ENCODE data around the gene WSCD1.

The WSCD1 gene

DNA sequence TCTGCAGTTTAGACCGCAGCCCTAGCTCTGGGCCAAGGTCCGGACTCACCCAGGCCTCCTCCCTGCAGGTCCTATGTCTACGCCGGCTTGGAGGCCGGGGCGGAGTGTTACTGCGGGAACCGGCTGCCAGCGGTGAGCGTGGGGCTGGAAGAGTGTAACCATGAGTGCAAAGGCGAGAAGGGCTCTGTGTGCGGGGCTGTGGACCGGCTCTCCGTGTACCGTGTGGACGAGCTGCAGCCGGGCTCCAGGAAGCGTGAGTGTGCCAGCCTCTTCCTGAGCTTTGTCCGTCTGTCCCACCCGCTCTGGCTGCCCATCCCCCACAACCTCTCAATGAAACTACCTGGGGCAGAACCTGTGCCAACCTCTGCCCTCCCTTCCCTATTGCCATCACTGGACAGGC, 20.1 kb downstream of the WSCD1 start:
- DNase-seq (no peak), ATAC-seq (ENCODE audit: insufficient read depth, low read depth) (no peak)
- Histone ChIP-seq H3K27ac (ENCODE audit: low read length) (no peak overlapping the region), H3K79me2 (ENCODE audit: insufficient read depth, low read length) (no peaks in the 10 kb centered on the region), H2AFZ (ENCODE audit: low read depth, low read length) (no peak overlapping the region), H3K36me3 (ENCODE audit: insufficient read depth, low read length) (no peaks in the 10 kb centered on the region), H4K20me1 (ENCODE audit: insufficient read depth, low read length) (0 out of 2 replicates have a peak, but pooled peaks cover 5% of the 10 kb centered on the region), H3K4me3 (ENCODE audit: low read depth in 1 of 2, low read length in 2 of 2) (no peak overlapping the region), H3K9me3 (ENCODE audit: insufficient read depth, low read length, severe bottlenecking) (no peaks in the 10 kb centered on the region), H3K9ac (ENCODE audit: low read depth, low read length) (no peak overlapping the region), H3K27me3 (ENCODE audit: insufficient read depth, low read length, poor library complexity) (peaks cover 10% of the 10 kb centered on the region), H3K4me2 (ENCODE audit: insufficient read depth, low read length) (no peak overlapping the region), H3K4me1 (ENCODE audit: insufficient read depth, low read length) (no peaks in the 10 kb centered on the region)
- no peak for TF ChIP-seq EZH2 (IDR thresholded peaks at IDR 0.05; ENCODE audit: borderline replicate concordance, low read depth, low read length, severe bottlenecking)
- TF ChIP-seq CTCF (IDR thresholded peaks at IDR 0.05; ENCODE audit: borderline replicate concordance, extremely low read depth, low read length, poor library complexity, severe bottlenecking), result no peak

DNA sequence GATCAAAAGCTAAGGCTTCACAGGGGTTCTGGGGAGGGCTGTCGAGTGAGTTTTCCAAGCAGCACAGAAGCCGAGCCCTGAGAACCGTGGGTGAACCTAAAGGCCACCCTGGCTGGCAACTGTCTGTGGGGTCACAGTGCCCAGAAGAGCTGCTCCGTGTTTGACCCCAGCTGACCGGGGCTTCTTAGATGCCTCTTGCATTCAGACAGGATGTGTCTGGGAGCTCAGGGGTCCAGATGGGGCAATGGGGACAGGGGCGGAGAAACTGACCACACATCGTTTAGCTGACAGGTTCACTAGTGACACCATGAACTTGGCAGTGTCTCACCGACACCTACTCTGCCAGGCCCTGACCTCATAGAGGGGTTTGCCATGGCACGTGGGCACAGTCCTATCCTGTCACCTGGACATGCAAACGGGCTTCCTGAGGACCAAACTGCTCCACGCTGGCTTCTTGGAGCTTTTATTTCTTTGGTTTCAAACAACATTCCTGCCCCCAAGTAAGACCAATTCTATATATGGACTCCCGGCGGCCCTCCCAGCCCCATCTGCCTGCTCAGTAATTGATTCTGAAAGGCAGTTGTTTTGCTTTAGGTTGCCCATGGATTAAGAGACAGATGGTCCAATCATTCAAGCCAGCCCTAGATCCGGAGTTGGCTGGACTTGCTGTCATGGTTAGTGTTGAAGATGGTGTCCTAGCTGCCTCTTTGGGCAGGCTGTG, 22.2 kb downstream of the WSCD1 start:
- Histone ChIP-seq H3K4me2 (ENCODE audit: insufficient read depth, low read length) (no peak overlapping the region), H3K9ac (ENCODE audit: low read depth, low read length) (no peak overlapping the region), H3K4me1 (ENCODE audit: insufficient read depth, low read length) (no peaks in the 10 kb centered on the region), H3K36me3 (ENCODE audit: insufficient read depth, low read length) (no peaks in the 10 kb centered on the region), H3K9me3 (ENCODE audit: insufficient read depth, low read length, severe bottlenecking) (no peaks in the 10 kb centered on the region), H2AFZ (ENCODE audit: low read depth, low read length) (no peak overlapping the region), H3K4me3 (ENCODE audit: low read depth in 1 of 2, low read length in 2 of 2) (no peak overlapping the region), H3K27ac (ENCODE audit: low read length) (no peak overlapping the region), H3K27me3 (ENCODE audit: insufficient read depth, low read length, poor library complexity) (peaks cover 14% of the 10 kb centered on the region), H4K20me1 (ENCODE audit: insufficient read depth, low read length) (0 out of 2 replicates have a peak, but pooled peaks cover 11% of the 10 kb centered on the region), H3K79me2 (ENCODE audit: insufficient read depth, low read length) (no peaks in the 10 kb centered on the region)
- DNase-seq, result no peak
- no peak for ATAC-seq (ENCODE audit: insufficient read depth, low read depth)
- TF ChIP-seq CTCF (IDR thresholded peaks at IDR 0.05; ENCODE audit: borderline replicate concordance, extremely low read depth, low read length, poor library complexity, severe bottlenecking) (no peak), EZH2 (IDR thresholded peaks at IDR 0.05; ENCODE audit: borderline replicate concordance, low read depth, low read length, severe bottlenecking) (no peak)

DNA sequence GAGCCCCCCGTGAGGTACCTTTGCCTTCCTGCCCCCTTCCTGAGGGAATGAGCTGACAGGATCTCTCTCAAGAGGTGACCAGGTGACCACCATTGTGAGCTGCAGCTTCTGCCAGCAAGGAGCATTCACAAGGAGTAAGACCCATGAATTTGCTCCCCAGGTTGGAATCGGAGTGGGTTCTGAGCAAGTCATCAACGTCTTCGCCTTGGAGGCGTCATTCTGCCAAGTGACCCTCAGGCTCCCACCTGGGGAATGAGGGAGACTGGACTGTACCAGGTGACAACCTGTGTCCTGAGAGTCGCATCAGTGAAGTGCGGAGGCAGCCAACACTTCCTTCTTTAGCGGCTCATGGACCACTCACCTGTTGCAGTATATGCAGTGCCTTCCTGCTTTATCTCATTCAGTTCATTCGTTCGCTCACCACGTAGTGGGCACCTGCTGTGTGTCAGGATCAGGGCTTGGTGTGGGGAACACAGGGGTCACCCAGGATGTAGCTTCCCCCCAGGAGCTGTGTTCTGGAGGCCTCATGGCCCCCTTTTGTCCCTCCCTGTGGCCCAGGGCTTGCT, 22.8 kb downstream of the WSCD1 start:
- TF ChIP-seq EZH2 (IDR thresholded peaks at IDR 0.05; ENCODE audit: borderline replicate concordance, low read depth, low read length, severe bottlenecking) (no peak), CTCF (IDR thresholded peaks at IDR 0.05; ENCODE audit: borderline replicate concordance, extremely low read depth, low read length, poor library complexity, severe bottlenecking) (no peak)
- no peak overlapping the region for H3K4me2 ChIP-seq (ENCODE audit: insufficient read depth, low read length)
- H3K27ac ChIP-seq (ENCODE audit: low read length), result no peak overlapping the region
- H3K4me3 ChIP-seq (ENCODE audit: low read depth in 1 of 2, low read length in 2 of 2), result no peak overlapping the region
- H3K4me1 ChIP-seq (ENCODE audit: insufficient read depth, low read length), result no peaks in the 10 kb centered on the region
- no peak for ATAC-seq (ENCODE audit: insufficient read depth, low read depth)
- H4K20me1 ChIP-seq (ENCODE audit: insufficient read depth, low read length), result 0 out of 2 replicates have a peak, but pooled peaks cover 7% of the 10 kb centered on the region
- no peaks in the 10 kb centered on the region for H3K36me3 ChIP-seq (ENCODE audit: insufficient read depth, low read length)
- H3K79me2 ChIP-seq (ENCODE audit: insufficient read depth, low read length), result no peaks in the 10 kb centered on the region
- H2AFZ ChIP-seq (ENCODE audit: low read depth, low read length), result no peak overlapping the region
- no peak for DNase-seq
- H3K9me3 ChIP-seq (ENCODE audit: insufficient read depth, low read length, severe bottlenecking), result no peaks in the 10 kb centered on the region
- H3K9ac ChIP-seq (ENCODE audit: low read depth, low read length), result no peak overlapping the region
- peaks cover 14% of the 10 kb centered on the region for H3K27me3 ChIP-seq (ENCODE audit: insufficient read depth, low read length, poor library complexity)
